Thyroid gland (tissue), 4 donors: Measurements from ENCODE around the gene CELA1.
"Not testable (repeated sequence)": the region's sequence is repeated elsewhere in the genome, so short reads cannot be mapped to it uniquely, and the experiment has no call there.

Experiments used
- POLR2A ChIP-seq, 2 donors: fragments of 450-650 bp; IDR thresholded peaks; one replicate each; pipeline ENCODE4 v1.6.1; 2017; ENCODE audit warnings: antibody characterized with exemption in 2 of 2, mild to moderate bottlenecking in 2 of 2, moderate library complexity in 1 of 2
- TF ChIP-seq, protein P1 (sequence below), 6 experiments: fragments of 200-600 bp in 3 of 6; fragments of 450-650 bp in 3 of 6; sonication (generic) in 3 of 6; IDR thresholded peaks; one replicate each; pipeline ENCODE4 v1.5.1; 2016 to 2019; ENCODE audit warnings: antibody characterized with exemption in 6 of 6, mild to moderate bottlenecking in 2 of 6, inconsistent platforms in 1 of 6, moderate library complexity in 1 of 6

DNA sequence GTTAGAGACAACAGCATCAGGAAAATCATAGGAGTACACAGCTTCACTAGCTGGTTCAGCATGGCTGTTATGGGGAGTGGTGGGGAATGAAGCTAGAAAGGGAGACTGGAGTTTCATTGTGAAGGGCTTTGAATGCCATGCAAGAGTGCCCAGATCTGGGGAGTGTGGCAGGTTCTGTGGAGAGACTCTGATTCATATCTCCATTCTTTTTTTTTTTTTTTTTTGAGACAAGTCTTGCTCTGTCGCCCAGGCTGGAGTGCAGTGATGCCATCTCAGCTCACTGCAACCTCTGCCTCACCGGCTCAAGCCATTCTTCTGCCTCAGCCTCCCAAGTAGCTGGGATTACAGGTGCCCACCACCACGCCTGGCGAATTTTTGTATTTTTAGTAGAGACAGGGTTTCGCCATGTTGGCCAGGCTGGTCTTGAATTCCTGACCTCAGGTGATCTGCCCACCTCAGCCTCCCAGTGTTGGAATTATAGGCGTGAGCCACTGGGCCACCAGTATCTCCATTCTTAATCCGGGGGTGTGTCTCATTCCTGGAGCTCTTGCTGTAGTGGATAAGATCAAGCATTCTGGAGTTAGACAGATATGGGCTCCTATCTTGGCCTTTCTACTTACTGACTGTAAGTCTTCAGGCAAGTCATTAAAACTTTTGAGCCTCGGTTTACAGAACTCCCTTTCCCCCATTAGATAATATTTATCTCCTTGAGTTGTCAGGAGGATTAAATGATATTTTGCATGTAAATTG is 28.2 kb downstream of the CELA1 start:
- TF ChIP-seq, protein P1, sequence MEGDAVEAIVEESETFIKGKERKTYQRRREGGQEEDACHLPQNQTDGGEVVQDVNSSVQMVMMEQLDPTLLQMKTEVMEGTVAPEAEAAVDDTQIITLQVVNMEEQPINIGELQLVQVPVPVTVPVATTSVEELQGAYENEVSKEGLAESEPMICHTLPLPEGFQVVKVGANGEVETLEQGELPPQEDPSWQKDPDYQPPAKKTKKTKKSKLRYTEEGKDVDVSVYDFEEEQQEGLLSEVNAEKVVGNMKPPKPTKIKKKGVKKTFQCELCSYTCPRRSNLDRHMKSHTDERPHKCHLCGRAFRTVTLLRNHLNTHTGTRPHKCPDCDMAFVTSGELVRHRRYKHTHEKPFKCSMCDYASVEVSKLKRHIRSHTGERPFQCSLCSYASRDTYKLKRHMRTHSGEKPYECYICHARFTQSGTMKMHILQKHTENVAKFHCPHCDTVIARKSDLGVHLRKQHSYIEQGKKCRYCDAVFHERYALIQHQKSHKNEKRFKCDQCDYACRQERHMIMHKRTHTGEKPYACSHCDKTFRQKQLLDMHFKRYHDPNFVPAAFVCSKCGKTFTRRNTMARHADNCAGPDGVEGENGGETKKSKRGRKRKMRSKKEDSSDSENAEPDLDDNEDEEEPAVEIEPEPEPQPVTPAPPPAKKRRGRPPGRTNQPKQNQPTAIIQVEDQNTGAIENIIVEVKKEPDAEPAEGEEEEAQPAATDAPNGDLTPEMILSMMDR (IDR thresholded peaks at IDR 0.05) = not testable (repeated sequence)
- not testable (repeated sequence) for TF ChIP-seq POLR2A (IDR thresholded peaks at IDR 0.05)
